GM12872 (cell line): ENCODE measurements around the gene HEPHL1.

Experiments
- TF ChIP-seq, protein P1 (sequence below): IDR thresholded peaks from 3 replicates; pipeline ENCODE4 v1.5.1; 2011; ENCODE audit warnings: low read depth, mild to moderate bottlenecking, low read length, moderate library complexity; ENCODE audit not compliant: insufficient read depth

Gene HEPHL1

DNA sequence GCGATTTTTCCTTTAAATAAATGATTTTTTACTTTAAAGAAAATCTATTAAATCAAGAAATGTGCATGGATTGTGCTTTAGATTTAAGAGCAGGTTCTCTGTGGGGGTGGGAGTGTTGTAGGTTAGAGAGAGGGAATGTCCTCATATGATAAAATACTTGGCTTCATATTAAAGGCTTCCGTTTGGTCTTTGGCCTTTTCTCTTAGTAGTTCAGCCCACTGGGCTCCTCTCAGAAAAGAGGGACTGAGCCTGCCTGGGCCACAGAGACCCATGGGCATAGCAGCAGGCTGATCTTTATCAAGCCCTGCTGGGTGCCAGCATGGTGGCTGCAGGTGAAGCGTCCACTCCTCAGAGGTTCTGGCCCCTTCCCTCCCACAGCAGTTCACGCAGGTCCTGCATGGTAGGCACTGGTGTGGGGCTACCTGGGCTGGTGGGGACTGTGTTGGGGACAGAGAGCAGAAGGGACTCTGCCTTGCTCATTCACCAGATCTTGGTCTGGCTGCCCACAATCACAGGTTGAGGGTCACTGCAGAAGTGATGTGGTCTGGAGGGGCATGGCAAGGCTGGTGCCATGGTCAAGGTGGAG is 111.8 kb downstream of the HEPHL1 start:
- TF ChIP-seq, protein P1, sequence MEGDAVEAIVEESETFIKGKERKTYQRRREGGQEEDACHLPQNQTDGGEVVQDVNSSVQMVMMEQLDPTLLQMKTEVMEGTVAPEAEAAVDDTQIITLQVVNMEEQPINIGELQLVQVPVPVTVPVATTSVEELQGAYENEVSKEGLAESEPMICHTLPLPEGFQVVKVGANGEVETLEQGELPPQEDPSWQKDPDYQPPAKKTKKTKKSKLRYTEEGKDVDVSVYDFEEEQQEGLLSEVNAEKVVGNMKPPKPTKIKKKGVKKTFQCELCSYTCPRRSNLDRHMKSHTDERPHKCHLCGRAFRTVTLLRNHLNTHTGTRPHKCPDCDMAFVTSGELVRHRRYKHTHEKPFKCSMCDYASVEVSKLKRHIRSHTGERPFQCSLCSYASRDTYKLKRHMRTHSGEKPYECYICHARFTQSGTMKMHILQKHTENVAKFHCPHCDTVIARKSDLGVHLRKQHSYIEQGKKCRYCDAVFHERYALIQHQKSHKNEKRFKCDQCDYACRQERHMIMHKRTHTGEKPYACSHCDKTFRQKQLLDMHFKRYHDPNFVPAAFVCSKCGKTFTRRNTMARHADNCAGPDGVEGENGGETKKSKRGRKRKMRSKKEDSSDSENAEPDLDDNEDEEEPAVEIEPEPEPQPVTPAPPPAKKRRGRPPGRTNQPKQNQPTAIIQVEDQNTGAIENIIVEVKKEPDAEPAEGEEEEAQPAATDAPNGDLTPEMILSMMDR, result no peak

- TF ChIP-seq, protein P1, result no peak
Observed at GRCh38 chr11:94133752-94134151, 112.6 kb downstream of the HEPHL1 start.

- TF ChIP-seq, protein P1, result no peak
Observed at GRCh38 chr11:94134651-94135512, 113.7 kb downstream of the HEPHL1 start.

DNA sequence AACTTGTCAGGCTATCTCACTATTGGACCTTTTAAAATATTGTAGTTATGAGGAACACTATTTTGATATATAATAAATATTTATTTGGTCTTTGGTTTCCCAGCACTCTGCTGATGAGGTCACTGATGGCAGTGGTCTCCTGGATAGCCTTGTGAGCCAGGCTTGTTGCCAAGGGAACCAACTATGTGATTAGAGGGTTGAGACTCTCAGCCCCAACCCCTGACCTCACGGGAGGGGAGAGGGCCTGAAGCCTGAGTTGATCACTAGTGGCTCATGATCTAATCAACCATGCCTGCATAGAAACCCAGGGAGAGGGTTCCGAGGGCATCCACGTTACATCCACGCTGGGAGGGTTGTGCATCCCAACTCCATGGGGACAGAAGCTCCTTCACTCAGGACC is 118.3 kb downstream of the HEPHL1 start:
- TF ChIP-seq, protein P1, result no peak

GRCh38 chr11:94140154-94140655 is 119.1 kb downstream of the HEPHL1 start:
- TF ChIP-seq, protein P1, result no peak

DNA sequence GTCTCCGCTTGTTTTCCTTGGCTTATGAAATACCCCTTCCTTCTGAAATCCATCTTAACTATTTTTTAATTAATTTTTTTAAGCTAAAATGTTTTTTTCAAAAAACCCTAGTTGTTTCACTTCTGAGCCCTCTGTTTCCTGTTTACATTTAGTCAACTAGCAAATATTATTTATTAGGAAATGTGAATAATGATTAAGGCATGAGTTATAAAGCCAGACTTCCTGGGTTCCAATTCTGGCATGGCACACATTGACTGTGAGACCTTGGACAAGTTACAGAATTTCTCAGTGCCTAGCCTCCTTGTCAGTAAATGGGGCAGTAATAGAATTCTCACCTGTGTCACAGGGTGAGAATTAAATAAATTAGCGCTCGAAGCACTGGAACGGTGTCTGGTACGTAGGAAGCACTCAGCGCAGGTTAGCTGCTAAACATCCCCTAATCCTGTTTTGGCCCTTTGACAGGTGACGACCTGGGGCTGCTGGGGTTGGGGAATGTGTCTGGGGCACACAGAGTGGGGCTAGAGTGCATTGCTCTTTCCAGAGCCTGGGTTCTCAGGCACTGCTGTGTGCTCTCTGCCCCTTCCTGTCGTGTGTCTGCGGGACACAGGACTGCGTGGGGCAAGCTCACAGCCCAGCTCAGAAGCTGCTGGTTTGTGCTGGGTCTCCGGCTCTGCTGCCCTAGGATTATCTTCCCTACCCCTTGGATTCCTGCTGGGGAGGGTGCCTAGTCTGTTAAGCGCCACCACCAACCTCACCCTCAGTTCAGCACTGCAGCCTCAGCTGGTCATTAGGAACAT is 120.6 kb downstream of the HEPHL1 start:
- TF ChIP-seq, protein P1, result no peak
